ENCODE results near the gene MRPL38. TPM values are rescaled to one million over a fixed set of nuclear protein-coding genes. Genes with fewer than 3 reads are reported as not detected.

MRPL38 gene
- total and polyA plus RNA-seq, 2 donors (not counting 1 experiment from before 2014, with no cell fraction given) = 126 to 127 TPM

DNA sequence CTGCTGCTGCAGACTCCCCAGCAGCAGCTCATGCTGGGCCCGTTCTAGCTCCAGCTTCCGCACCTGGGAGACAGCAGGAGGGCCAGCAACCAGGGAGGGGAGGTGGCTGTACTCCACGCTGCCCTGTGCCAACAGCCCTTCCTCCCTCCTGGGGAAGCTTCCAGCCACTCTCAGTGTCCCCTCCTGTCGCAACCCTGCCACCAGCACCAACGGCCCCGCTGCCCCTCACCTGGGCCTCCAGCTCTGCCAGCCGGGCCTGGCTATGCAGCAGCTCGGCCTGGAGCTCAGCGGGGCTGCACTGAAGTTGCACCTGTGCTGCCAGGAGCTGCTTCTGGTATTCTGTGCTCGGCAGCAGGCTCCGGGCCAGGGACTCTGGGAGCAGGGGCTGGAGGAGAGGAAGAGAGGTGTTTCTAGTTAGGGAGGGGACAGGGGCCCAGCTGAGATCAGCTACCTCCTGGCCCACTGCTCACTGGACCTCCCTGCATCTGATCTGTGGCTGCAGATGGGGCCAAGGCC lies 15.4 kb upstream of the MRPL38 start:
- TF ChIP-seq, protein P1, sequence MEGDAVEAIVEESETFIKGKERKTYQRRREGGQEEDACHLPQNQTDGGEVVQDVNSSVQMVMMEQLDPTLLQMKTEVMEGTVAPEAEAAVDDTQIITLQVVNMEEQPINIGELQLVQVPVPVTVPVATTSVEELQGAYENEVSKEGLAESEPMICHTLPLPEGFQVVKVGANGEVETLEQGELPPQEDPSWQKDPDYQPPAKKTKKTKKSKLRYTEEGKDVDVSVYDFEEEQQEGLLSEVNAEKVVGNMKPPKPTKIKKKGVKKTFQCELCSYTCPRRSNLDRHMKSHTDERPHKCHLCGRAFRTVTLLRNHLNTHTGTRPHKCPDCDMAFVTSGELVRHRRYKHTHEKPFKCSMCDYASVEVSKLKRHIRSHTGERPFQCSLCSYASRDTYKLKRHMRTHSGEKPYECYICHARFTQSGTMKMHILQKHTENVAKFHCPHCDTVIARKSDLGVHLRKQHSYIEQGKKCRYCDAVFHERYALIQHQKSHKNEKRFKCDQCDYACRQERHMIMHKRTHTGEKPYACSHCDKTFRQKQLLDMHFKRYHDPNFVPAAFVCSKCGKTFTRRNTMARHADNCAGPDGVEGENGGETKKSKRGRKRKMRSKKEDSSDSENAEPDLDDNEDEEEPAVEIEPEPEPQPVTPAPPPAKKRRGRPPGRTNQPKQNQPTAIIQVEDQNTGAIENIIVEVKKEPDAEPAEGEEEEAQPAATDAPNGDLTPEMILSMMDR (IDR thresholded peaks at IDR 0.05) = no peak
- TF ChIP-seq EZH2 (IDR thresholded peaks at IDR 0.05; ENCODE audit: borderline replicate concordance, insufficient read depth, low read depth, low read length, poor library complexity, severe bottlenecking) = no peak
- Histone ChIP-seq H3K9ac (ENCODE audit: low read length) (no peak overlapping the region), H3K79me2 (ENCODE audit: control insufficient read depth, insufficient read depth, low read length) (no peaks in the 10 kb centered on the region), H3K36me3 (replicated peaks in 1 of 2; ENCODE audit: control extremely low read depth in 1 of 2, control insufficient read depth in 1 of 2, extremely low read depth in 1 of 2, insufficient read depth in 2 of 2, low read length in 1 of 2) (peaks cover 0 to 4% of the 10 kb centered on the region in 2 experiments), H3K4me1 (ENCODE audit: control insufficient read depth in 2 of 2, insufficient read depth in 2 of 2, low read length in 2 of 2) (no peaks in the 10 kb centered on the region), H2AFZ (ENCODE audit: insufficient read depth, low read depth, low read length, poor library complexity, severe bottlenecking) (no peak overlapping the region), H3K4me3 (ENCODE audit: control extremely low read depth in 1 of 5, extremely low read depth in 1 of 5, insufficient read depth in 1 of 5, low read depth in 2 of 5, low read length in 4 of 5) (no peak overlapping the region), H3K9me3 (ENCODE audit: control extremely low read depth in 1 of 3, control insufficient read depth in 2 of 3, insufficient read depth in 1 of 3, low read length in 2 of 3) (no peaks in the 10 kb centered on the region), H4K20me1 (ENCODE audit: control insufficient read depth, insufficient read depth, low read length, poor library complexity, severe bottlenecking) (no peaks in the 10 kb centered on the region), H3K27ac (ENCODE audit: low read length in 2 of 2) (no peak overlapping the region), H3K27me3 (replicated peaks in 1 of 4; ENCODE audit: control extremely low read depth in 1 of 4, control insufficient read depth in 3 of 4, insufficient read depth in 4 of 4, low read length in 3 of 4) (no peaks in the 10 kb centered on the region), H3K4me2 (replicated peaks; ENCODE audit: low read depth, low read length, poor library complexity, severe bottlenecking) (no peak overlapping the region)
- 97% methylated on average over 11 of the region's 11 CpGs for WGBS (ENCODE audit: insufficient coverage)
- ChIA-PET POLR2A (interaction anchor here (1.0 kb wide), 1 partner anchor 65 kb away, joined by 4 read pairs; the partner anchor contains the start of gene WBP2), CTCF (no interaction called here)
- Mint-ChIP-seq H3K27me3 (no peaks in the 10 kb centered on the region), H3K4me3 (no peak overlapping the region), H3K27ac (no peak overlapping the region), H3K9me3 (ENCODE audit: insufficient read depth) (no peaks in the 10 kb centered on the region), H3K4me1 (no peaks in the 10 kb centered on the region)
- ATAC-seq (ENCODE audit: low read depth) (no peak), DNase-seq (no peak)
- intact Hi-C loops (cut with micrococcal nuclease) = no loop called here

DNA sequence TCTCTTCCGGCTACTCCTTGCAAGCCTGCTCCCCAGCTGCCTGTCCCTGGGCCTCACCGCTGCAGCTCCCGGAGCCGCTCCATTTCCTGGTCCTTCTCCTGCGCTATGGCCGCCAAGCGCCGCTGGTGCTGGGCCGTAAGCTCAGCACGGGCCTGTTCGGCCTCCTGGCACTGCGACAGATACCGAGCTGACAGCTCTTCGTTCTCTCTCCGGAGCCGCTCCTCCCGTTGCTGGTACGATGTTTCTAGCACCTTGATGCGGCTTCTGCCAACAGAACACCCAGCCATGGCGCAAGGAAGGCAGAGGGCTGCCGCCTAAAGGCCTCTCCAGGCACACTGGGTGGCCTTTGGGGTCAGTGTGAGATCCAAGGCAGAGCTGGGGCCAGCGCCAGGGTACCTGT lies 14.9 kb upstream of the MRPL38 start:
- WGBS (ENCODE audit: insufficient coverage) = 98% methylated on average over 22 of the region's 22 CpGs
- Histone ChIP-seq H3K9ac (ENCODE audit: low read length) (no peak overlapping the region), H3K27me3 (replicated peaks in 1 of 4; ENCODE audit: control extremely low read depth in 1 of 4, control insufficient read depth in 3 of 4, insufficient read depth in 4 of 4, low read length in 3 of 4) (no peaks in the 10 kb centered on the region), H3K4me2 (replicated peaks; ENCODE audit: low read depth, low read length, poor library complexity, severe bottlenecking) (no peak overlapping the region), H2AFZ (ENCODE audit: insufficient read depth, low read depth, low read length, poor library complexity, severe bottlenecking) (no peak overlapping the region), H3K27ac (ENCODE audit: low read length in 2 of 2) (no peak overlapping the region), H4K20me1 (ENCODE audit: control insufficient read depth, insufficient read depth, low read length, poor library complexity, severe bottlenecking) (no peaks in the 10 kb centered on the region), H3K36me3 (replicated peaks in 1 of 2; ENCODE audit: control extremely low read depth in 1 of 2, control insufficient read depth in 1 of 2, extremely low read depth in 1 of 2, insufficient read depth in 2 of 2, low read length in 1 of 2) (peaks cover 0 to 4% of the 10 kb centered on the region in 2 experiments), H3K79me2 (ENCODE audit: control insufficient read depth, insufficient read depth, low read length) (no peaks in the 10 kb centered on the region), H3K4me3 (ENCODE audit: control extremely low read depth in 1 of 5, extremely low read depth in 1 of 5, insufficient read depth in 1 of 5, low read depth in 2 of 5, low read length in 4 of 5) (no peak overlapping the region), H3K4me1 (ENCODE audit: control insufficient read depth in 2 of 2, insufficient read depth in 2 of 2, low read length in 2 of 2) (no peaks in the 10 kb centered on the region), H3K9me3 (ENCODE audit: control extremely low read depth in 1 of 3, control insufficient read depth in 2 of 3, insufficient read depth in 1 of 3, low read length in 2 of 3) (no peaks in the 10 kb centered on the region)
- ChIA-PET POLR2A (interaction anchor here (1.0 kb wide), 1 partner anchor 65 kb away, joined by 4 read pairs; the partner anchor contains the start of gene WBP2), CTCF (no interaction called here)
- no peak for DNase-seq
- intact Hi-C loops (cut with micrococcal nuclease) = no loop called here
- Mint-ChIP-seq H3K9me3 (ENCODE audit: insufficient read depth) (no peaks in the 10 kb centered on the region), H3K4me1 (no peaks in the 10 kb centered on the region), H3K4me3 (no peak overlapping the region), H3K27ac (no peak overlapping the region), H3K27me3 (no peaks in the 10 kb centered on the region)
- TF ChIP-seq EZH2 (IDR thresholded peaks at IDR 0.05; ENCODE audit: borderline replicate concordance, insufficient read depth, low read depth, low read length, poor library complexity, severe bottlenecking) = no peak
- TF ChIP-seq, protein P1 (IDR thresholded peaks at IDR 0.05) = no peak
- no peak for ATAC-seq (ENCODE audit: low read depth)
